Stimulated activated CD8-positive, alpha-beta memory T cell treated with anti-CD3 and anti-CD28 coated beads, Interleukin-15, amount 100 ng/mL, for 4 hours (primary cell): ENCODE measurements around the gene PYDC1.
"Not testable (repeated sequence)": the region's sequence is repeated elsewhere in the genome, so short reads cannot be mapped to it uniquely, and the experiment has no call there.

Experiments
- DNase-seq, 2 donors: peaks; one replicate each; pipeline ENCODE4 v3.0.0-alpha.2; 2020; ENCODE audit warnings: low read depth in 2 of 2

PYDC1 gene

GRCh38 chr16:31216422-31217135, at the start of gene PYDC1:
Gene PYDC1 (minus strand): TSS chr16:31217135. CDS start chr16:31217028, 107 bp downstream.
- no peak for DNase-seq

GRCh38 chr16:31265329-31266245, 48.7 kb upstream of the PYDC1 start:
- peak; percentile 59 to 67 for DNase-seq

GRCh38 chr16:31262084-31262483, 45.1 kb upstream of the PYDC1 start:
- no peak for DNase-seq

- DNase-seq = no peak
Measured at GRCh38 chr16:31260136-31260931, 43.4 kb upstream of the PYDC1 start.

GRCh38 chr16:31258366-31258765, 41.4 kb upstream of the PYDC1 start:
- no peak for DNase-seq

- no peak for DNase-seq
Measured at GRCh38 chr16:31256466-31256865, 39.5 kb upstream of the PYDC1 start.

GRCh38 chr16:31253642-31254045, 36.7 kb upstream of the PYDC1 start:
- no peak for DNase-seq

GRCh38 chr16:31251435-31251834, 34.5 kb upstream of the PYDC1 start:
- DNase-seq = no peak

- DNase-seq = no peak
Measured at GRCh38 chr16:31250782-31251384, 33.9 kb upstream of the PYDC1 start.

GRCh38 chr16:31248344-31248743, 31.4 kb upstream of the PYDC1 start:
- no peak for DNase-seq

- no peak for DNase-seq
Measured at GRCh38 chr16:31246296-31246695, 29.4 kb upstream of the PYDC1 start.

- not testable (repeated sequence) for DNase-seq
Measured at GRCh38 chr16:31245598-31245997, 28.7 kb upstream of the PYDC1 start.

- DNase-seq = no peak
Measured at GRCh38 chr16:31243734-31244670, 27.1 kb upstream of the PYDC1 start.

GRCh38 chr16:31242206-31242605, 25.3 kb upstream of the PYDC1 start:
- no peak for DNase-seq

- no peak for DNase-seq
Measured at GRCh38 chr16:31238041-31238440, 21.1 kb upstream of the PYDC1 start.

- DNase-seq = no peak
Measured at GRCh38 chr16:31229501-31229900, 12.6 kb upstream of the PYDC1 start.

- no peak for DNase-seq
Measured at GRCh38 chr16:31228206-31228605, 11.3 kb upstream of the PYDC1 start.

GRCh38 chr16:31225193-31225592, 8.3 kb upstream of the PYDC1 start:
- DNase-seq = no peak

GRCh38 chr16:31224092-31224955, 7.4 kb upstream of the PYDC1 start:
- no peak for DNase-seq

GRCh38 chr16:31223044-31223443, 6.1 kb upstream of the PYDC1 start:
- DNase-seq = no peak
